HT-29 (cell line): ENCODE results near the gene TOGARAM2. TPM values are rescaled to one million over a fixed set of nuclear protein-coding genes. Genes with fewer than 3 reads are reported as not detected.

ENCODE experiments used
- DNase-seq: peaks from one replicate; pipeline ENCODE4 v3.0.0-alpha.2; 2015; ENCODE audit warnings: low spot score
- total RNA-seq: library from RNA; depleted of rRNA; stranded (reverse); fragments of >200 nt; shearing (Covaris generic); gene quantifications from 2 replicates; pipeline ENCODE4 v1.2.3, GENCODE V29; 2014; rRNA removed

TOGARAM2 gene
- 0.20 and 0.83 TPM in 2 replicates for total RNA-seq

GRCh38 chr2:28981016-28981441 lies at the start of gene TOGARAM2:
Gene TOGARAM2, plus strand, starts transcription at chr2:28981298. Its CDS starts 13,537 bp downstream, at chr2:28994835.
- DNase-seq, result no peak

- no peak for DNase-seq
Measured at GRCh38 chr2:28934769-28935168, 46.3 kb upstream of the TOGARAM2 start.

DNA sequence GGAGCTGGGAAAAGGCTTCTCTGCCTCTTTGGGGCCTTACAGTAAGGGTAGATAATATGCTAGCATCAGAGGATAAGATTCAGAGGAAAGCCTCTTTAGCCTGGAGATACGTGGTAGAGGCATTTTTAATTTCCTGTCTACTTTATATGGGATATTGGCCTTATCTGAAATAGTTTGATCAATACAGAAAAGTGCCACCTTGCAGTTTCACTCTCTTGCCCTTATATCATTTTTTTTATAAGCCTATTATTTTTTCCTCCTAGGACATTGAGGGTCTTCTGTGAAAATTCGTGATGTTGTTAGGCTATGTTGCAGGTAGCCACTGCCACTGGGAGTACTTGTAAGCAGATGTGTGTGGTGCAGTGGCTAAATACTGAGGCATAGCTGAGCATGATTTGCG lies 40.1 kb upstream of the TOGARAM2 start:
- DNase-seq, result no peak

DNA sequence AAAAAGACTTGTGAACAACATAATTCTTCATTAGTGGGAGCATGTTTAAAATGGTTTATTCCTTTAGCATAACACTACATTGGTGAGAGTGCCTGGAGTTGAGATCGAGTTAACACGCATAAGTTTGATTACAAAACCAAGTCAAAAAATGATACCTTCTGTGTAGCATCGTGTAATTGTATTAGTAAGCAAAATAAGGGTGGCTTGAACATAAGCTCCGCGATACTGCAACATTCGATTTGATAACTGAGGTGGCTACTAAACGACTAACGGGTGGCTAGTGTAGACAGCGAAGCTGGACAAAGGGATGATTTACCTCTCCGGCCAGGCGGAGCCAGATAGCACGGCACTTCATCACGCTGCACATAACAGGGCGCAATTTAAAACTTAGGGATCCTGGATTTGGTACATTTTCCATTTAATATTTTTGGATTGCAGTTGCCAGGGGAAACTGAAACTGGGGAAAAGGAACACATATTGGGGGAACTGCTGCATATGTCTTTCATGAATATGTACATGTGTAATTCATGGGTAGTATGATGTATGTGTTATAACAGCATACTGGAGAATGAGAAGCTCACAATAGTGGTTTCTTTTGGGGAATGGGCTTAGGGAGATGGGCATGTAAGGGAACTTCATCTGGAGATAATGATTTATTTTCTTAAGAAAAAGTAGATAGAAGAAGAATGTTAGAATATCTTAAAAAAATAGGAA lies 36.4 kb upstream of the TOGARAM2 start:
- no peak for DNase-seq

DNA sequence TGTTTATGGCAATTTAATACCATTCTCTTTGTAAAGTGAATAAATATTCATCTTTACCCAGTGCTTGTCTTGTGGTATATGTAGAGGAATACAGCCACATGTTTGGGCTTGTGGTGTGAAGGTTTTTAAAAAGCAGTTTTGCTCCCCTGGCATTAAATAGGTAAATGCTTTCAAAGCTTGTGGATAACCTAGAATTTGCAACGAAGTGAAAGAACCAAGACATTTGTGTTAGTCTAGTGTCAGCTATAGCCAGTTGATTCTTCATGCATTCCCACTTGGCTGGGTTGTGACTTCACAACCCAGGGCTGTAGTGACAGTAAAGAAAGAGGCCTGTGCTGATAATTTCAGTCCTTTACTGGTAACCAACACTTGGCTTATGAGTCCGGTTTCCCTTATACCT lies 32.9 kb upstream of the TOGARAM2 start:
- DNase-seq, result no peak

DNA sequence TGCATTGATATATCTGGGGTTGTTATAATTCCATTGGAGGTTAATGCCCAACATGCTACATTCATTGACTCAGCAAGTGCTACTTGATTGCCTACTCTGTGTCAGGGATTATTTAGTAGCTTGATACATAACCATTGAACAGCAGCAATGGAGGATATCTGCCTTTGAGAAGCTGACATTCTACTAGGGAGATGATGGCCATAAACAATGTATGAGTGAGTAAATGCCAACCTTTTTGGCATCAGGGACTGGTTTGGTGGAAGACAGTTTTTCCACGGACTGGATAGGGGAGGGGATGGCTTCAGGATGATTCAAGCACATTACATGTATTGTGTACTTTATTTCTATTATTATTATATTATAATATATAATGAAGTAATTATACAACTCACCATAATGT lies 31.9 kb upstream of the TOGARAM2 start:
- DNase-seq, result no peak

GRCh38 chr2:28949617-28950305 lies 31.3 kb upstream of the TOGARAM2 start:
- peak; percentile 13 for DNase-seq

DNA sequence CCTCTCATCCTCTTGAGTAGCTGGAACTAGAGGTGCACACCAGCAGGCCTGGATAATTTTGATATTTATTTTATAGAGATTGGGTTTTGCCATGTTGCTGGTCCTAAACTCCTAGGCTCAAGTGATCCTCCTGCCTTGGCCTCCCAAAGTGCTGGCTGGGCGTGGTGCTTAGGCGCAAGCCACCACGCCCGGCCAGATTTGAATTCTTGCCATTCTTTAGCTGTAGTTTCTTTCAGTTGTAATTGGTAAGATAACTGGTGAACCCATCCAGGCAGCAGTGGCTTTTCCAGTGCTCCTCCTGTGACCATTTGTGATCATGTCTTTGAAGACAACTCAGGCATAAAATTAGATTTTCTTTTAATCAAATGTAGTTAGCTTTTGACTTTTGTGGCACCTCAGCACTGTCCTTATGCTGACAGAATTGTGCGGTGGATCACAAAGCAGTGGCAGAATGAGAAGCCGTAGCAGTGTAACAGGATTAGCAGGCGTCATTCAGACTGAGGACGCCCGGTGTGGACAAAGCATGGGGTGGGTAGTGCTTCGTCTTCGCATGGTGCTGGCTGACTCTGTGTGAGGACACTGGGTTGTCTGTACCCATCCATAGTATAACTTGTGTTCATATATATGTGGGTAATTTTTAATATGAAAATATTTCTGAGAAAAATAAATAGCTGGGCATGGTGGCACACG lies 30.0 kb upstream of the TOGARAM2 start:
- no peak for DNase-seq

GRCh38 chr2:28951910-28952835 lies 28.9 kb upstream of the TOGARAM2 start:
- peak; percentile 40 for DNase-seq

DNA sequence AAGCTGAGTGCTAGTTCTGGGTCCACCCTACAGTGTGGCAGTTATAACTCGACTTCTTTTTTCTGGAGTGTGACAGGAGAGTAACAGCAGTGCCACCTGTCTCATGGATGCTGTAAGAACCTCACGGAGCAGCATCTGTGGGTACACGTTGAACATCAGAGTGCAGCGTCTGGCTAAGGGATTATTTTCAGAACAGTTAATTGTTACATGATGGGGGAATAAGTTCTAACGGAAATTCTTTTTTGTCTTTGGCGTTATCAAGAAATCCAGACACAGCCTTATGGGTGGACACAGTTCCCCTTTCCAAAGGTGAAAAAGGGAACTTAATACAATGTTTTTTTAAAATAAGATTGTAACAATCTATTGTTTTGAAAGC lies 28.3 kb upstream of the TOGARAM2 start:
- DNase-seq, result no peak

DNA sequence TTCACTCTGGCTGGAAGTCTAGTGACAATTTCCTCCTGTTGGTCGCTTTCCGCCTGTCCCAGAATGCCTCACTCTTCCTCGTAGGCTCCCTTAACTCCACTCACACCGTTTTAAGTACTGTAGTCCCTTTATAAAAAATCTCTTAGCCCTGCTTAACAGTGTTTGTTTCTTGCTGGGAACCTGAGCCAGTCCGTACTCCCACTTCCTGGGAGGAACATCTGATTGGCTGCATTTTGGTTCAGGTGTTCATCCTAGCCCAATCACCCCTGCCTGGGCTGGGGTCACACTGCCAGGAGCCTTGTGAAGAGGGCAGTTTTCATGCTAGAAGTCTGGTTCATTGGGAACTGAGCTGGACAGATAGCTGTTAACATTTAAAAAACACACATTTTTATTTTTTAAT lies 25.6 kb upstream of the TOGARAM2 start:
- DNase-seq, result no peak

DNA sequence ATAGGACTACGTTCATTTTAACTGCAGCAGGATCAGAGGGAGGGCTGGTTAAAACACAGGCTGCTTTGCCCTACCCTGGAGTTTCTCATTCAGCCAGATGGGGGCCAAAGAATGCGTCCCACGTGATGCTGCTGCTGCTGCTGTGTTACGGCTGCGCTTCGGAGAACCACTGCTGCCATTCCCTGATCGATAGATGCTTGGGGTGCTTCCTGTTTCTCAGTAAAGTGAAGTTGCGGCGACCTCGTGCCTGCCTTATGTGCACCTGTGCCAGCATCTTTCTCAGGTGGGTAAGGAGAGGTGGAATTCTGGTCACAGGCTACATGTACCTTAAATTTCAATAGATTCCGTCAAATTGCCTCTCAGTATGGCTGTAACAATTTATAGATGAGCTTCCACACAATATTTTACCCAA lies 24.7 kb upstream of the TOGARAM2 start:
- no peak for DNase-seq

DNA sequence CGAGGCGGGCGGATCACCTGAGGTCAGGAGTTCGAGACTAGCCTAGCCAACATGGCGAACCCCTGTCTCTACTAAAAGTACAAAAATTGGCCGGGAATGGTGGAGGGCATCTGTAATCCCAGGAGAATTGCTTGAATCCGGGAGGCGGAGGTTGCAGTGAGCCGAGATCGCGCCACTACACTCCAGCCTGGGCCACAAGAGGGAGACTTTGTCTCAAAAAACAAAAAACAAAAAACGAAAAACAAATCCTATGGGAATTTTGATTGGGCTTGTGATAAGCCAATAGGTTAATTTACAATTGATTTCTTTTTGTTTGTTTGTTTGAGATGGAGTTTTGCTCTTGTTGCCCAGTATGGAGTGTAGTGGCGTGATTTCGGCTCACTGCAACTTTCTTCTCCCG lies 24.2 kb upstream of the TOGARAM2 start:
- DNase-seq, result no peak

- DNase-seq, result peak; percentile 94
Measured at GRCh38 chr2:28958689-28959088, 22.4 kb upstream of the TOGARAM2 start.

DNA sequence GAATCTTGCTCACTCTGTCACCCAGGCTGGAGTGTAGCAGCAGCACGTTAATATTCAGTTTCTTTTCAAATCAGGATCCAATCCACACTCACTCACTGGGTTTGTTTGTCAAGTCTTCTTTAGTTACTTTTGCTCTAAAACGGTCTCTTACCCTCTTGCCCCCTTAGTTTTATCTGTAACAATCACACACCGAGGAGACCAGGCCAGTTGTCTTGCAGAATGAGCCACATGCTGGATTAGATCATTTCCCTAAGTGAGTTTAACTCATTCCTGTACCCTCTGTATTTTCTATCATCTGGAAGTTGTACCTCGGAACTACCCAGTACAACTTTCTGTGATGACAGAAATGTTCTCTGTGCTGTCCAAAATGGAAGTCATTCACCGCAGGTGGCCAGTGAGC lies 20.7 kb upstream of the TOGARAM2 start:
- no peak for DNase-seq

DNA sequence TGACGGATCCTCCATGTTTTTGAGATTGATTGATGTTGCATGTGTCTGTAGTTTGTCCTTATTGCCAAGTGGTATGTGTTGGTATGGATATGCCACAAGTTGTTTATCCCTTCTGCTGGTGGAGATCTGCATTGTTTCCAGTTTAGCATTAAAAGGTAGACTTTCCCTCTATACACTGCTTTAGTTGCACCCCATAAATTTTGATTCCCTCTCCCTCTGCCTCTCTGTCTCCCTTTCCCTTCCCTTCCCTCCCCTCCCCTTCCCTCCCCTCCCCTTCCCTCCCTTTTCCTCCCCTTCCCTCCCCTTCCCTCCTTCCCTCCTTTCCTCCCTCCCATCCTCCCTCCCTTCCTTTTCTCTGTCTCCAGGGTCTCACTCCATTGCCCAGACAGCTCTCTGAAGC lies 18.6 kb upstream of the TOGARAM2 start:
- DNase-seq, result no peak

- no peak for DNase-seq
Measured at GRCh38 chr2:28970464-28971160, 10.5 kb upstream of the TOGARAM2 start.

- no peak for DNase-seq
Measured at GRCh38 chr2:28972778-28973335, 8.2 kb upstream of the TOGARAM2 start.

DNA sequence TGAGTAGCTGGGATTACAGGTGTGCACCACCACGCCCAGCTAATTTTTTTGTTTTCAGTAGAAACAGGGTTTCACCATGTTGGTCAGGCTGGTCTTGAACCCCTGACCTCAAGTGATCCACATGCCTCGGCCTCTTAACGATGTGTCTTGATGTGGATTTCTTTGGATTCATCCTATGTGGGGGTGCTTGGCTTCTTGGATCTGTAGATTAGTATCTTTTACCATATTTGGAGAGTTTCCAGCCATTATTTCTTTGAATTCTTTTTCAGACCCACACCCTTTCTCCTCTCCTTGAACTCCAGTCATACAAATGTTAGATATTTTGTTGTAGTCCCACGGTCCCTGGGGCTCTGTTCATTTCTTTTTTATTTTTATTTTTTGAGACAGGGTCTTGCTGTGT lies 6.8 kb upstream of the TOGARAM2 start:
- no peak for DNase-seq

GRCh38 chr2:28975671-28976070 lies 5.4 kb upstream of the TOGARAM2 start:
- no peak for DNase-seq

DNA sequence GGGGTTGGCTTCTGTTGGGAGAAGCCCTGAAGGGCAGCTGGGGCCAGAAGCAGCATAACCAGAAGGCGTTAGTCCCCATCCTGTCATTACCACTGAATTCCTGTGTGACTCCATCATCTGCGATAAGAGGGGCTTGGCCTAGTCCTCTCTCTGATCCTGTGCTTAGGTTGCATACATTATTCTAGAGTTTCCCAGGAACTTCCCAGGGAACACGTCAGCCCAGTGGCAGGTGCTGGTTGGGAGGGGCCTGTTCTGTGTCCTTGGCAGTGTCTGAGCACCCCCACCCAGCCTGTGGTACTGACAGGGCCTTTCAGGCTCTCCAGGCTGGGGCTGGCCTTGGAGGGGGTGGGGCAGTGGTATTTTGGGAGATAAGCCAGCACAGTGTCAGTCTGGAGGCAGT lies 4.5 kb upstream of the TOGARAM2 start:
- DNase-seq, result no peak
